Nephron (organoid): ENCODE results near the gene SLC25A45.

Experiments
- H3K27ac Mint-ChIP-seq, 3 experiments: 2 replicates each; pipeline ENCODE4 v1.8.0; 2020; ENCODE audit warnings: mixed read lengths in 3 of 3, mild to moderate bottlenecking in 2 of 3, moderate library complexity in 1 of 3
- H3K27me3 Mint-ChIP-seq: 2 replicates; pipeline ENCODE4 v1.8.0; 2021; ENCODE audit warnings: low read depth, mild to moderate bottlenecking, moderate library complexity, mixed read lengths
- H3K36me3 Mint-ChIP-seq: 2 replicates; pipeline ENCODE4 v1.8.0; 2020; ENCODE audit warnings: low read depth, mixed read lengths
- H3K4me1 Mint-ChIP-seq: 2 replicates; pipeline ENCODE4 v1.8.0; 2020; ENCODE audit warnings: mixed read lengths
- H3K4me3 Mint-ChIP-seq, 3 experiments: 2 replicates each; pipeline ENCODE4 v1.8.0; 2020; ENCODE audit warnings: mild to moderate bottlenecking in 3 of 3, mixed read lengths in 3 of 3, moderate library complexity in 2 of 3
- H3K9me3 Mint-ChIP-seq: 2 replicates; pipeline ENCODE4 v1.8.0; 2020; ENCODE audit warnings: mixed read lengths
- TF ChIP-seq, protein P1 (sequence below), 3 experiments: fragments of 200-600 bp; sonication (generic); IDR thresholded peaks; one replicate each; pipeline ENCODE4 v1.5.0; 2021; ENCODE audit warnings: antibody characterized with exemption in 3 of 3; ENCODE audit not compliant: unreplicated experiment in 3 of 3

SLC25A45 gene

DNA sequence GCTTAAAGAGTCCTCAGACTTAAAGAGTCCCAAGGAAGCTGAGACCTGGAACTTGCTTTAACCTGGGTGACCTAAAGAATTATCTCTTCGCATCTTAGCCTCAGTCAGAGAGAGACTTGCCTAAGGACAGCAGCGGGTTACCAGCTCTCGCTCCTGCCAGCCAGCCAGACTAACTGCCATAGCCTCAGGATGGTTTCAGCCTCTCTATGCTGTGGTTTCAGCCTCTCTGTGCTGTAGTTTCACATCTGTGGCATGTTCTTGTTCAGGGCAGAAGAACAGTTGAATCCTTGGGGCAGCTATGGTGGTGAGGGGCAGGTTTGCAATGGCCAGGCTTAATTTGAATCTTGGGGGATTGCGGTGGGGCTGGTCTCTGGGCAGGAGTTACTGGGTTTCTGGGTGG is 6.3 kb upstream of the SLC25A45 start:
- peaks cover 3% of the 10 kb centered on the region for H3K36me3 Mint-ChIP-seq
- H3K27me3 Mint-ChIP-seq = no peaks in the 10 kb centered on the region
- H3K4me3 Mint-ChIP-seq = peak overlapping the region; percentile 59 to 78 (median 71)
- TF ChIP-seq, protein P1, sequence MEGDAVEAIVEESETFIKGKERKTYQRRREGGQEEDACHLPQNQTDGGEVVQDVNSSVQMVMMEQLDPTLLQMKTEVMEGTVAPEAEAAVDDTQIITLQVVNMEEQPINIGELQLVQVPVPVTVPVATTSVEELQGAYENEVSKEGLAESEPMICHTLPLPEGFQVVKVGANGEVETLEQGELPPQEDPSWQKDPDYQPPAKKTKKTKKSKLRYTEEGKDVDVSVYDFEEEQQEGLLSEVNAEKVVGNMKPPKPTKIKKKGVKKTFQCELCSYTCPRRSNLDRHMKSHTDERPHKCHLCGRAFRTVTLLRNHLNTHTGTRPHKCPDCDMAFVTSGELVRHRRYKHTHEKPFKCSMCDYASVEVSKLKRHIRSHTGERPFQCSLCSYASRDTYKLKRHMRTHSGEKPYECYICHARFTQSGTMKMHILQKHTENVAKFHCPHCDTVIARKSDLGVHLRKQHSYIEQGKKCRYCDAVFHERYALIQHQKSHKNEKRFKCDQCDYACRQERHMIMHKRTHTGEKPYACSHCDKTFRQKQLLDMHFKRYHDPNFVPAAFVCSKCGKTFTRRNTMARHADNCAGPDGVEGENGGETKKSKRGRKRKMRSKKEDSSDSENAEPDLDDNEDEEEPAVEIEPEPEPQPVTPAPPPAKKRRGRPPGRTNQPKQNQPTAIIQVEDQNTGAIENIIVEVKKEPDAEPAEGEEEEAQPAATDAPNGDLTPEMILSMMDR (IDR thresholded peaks at IDR 0.05; ENCODE audit: unreplicated experiment in 3 of 3) = no peak
- H3K9me3 Mint-ChIP-seq = no peaks in the 10 kb centered on the region
- H3K27ac Mint-ChIP-seq = peak overlapping the region in 2 of 3 experiments; percentile 65 to 75
- peaks cover 39% of the 10 kb centered on the region for H3K4me1 Mint-ChIP-seq

- peak within 1 kb of the TSS in 2 of 3 experiments; percentile 55 to 95 for H3K27ac Mint-ChIP-seq
- peaks cover 56% of the 10 kb centered on the region for H3K4me1 Mint-ChIP-seq
- no peaks in the 10 kb centered on the region for H3K27me3 Mint-ChIP-seq
- H3K36me3 Mint-ChIP-seq = no peaks in the 10 kb centered on the region
- H3K9me3 Mint-ChIP-seq = no peaks in the 10 kb centered on the region
- TF ChIP-seq, protein P1 (IDR thresholded peaks at IDR 0.05; ENCODE audit: unreplicated experiment in 3 of 3) = no peak
- peak within 1 kb of the TSS; percentile 88 to 91 (median 89) for H3K4me3 Mint-ChIP-seq
Observed at GRCh38 chr11:65386307-65387140, 4.1 kb upstream of the SLC25A45 start, which contains the start of gene FRMD8. Gene FRMD8, plus strand, starts transcription at chr11:65386637. Its CDS starts 400 bp downstream, at chr11:65387037.

DNA sequence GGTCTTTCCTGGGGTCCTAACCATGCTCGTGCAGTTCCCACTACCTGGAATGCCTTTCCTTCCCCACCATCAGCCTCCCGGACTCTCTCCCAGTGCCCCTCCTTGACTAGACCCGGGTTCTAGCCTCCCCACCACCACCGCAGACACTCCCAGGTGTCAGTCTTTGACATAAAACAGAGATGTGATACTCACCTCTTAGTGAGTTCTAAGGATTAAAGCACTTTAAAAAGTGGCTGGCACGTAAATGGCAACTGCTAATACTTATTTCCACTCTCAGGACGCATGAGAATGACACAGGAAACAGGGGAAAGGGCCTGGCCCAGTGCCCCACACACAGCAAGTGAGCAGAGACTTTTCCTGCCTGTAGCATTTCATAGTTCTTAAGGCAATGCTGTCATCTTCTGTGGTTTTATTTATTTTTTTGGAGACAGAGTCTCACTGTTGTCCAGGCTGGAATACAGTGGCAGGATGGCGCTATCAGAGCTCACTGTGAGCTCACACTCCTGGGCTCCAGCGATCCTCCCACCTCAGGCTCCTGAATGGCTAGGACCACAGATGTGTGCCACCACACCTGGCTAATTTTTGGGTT is 1.9 kb upstream of the SLC25A45 start:
- TF ChIP-seq, protein P1 (IDR thresholded peaks at IDR 0.05; ENCODE audit: unreplicated experiment in 3 of 3) = no peak
- H3K4me1 Mint-ChIP-seq = peaks cover 42% of the 10 kb centered on the region
- H3K36me3 Mint-ChIP-seq = no peaks in the 10 kb centered on the region
- H3K9me3 Mint-ChIP-seq = no peaks in the 10 kb centered on the region
- peak overlapping the region; percentile 9 to 59 (median 47) for H3K4me3 Mint-ChIP-seq
- peak overlapping the region; percentile 93 to 97 (median 95) for H3K27ac Mint-ChIP-seq
- H3K27me3 Mint-ChIP-seq = no peaks in the 10 kb centered on the region

- peaks cover 39% of the 10 kb centered on the region for H3K4me1 Mint-ChIP-seq
- TF ChIP-seq, protein P1 (IDR thresholded peaks at IDR 0.05; ENCODE audit: unreplicated experiment in 3 of 3) = no peak
- no peaks in the 10 kb centered on the region for H3K36me3 Mint-ChIP-seq
- peak overlapping the region; percentile 93 to 97 (median 95) for H3K27ac Mint-ChIP-seq
- H3K27me3 Mint-ChIP-seq = no peaks in the 10 kb centered on the region
- no peaks in the 10 kb centered on the region for H3K9me3 Mint-ChIP-seq
- H3K4me3 Mint-ChIP-seq = peak overlapping the region in 2 of 3 experiments; percentile 47 to 59
Observed at GRCh38 chr11:65383778-65384177, 1.3 kb upstream of the SLC25A45 start.

- H3K4me1 Mint-ChIP-seq = peaks cover 35% of the 10 kb centered on the region
Observed at GRCh38 chr11:65382804-65383368, 440 bp upstream of the SLC25A45 start.

More at GRCh38 chr11:65382804-65383368, 440 bp upstream of the SLC25A45 start:
- TF ChIP-seq, protein P1 (IDR thresholded peaks at IDR 0.05; ENCODE audit: unreplicated experiment in 3 of 3) = no peak
- Mint-ChIP-seq H3K27ac (peak overlapping the region; percentile 93 to 97 (median 95)), H3K36me3 (no peaks in the 10 kb centered on the region), H3K9me3 (no peaks in the 10 kb centered on the region), H3K27me3 (no peaks in the 10 kb centered on the region), H3K4me3 (peak overlapping the region; percentile 72 to 78 (median 76))
